Stomach (tissue), 4 donors: ENCODE results near the gene S100A2.

Source experiments
- EP300 ChIP-seq: sonication (generic); formaldehyde crosslinking; IDR thresholded peaks from one replicate; pipeline ENCODE4 v1.6.1; 2017; ENCODE audit warnings: antibody characterized with exemption
- POLR2A ChIP-seq, 4 donors: fragments of 450-650 bp; IDR thresholded peaks; one replicate each; pipeline ENCODE4 v1.6.1; 2016; ENCODE audit warnings: antibody characterized with exemption in 4 of 4, control low read depth in 2 of 4, mild to moderate bottlenecking in 1 of 4, moderate library complexity in 1 of 4
- POLR2AphosphoS5 ChIP-seq, 3 donors: sonication (generic); formaldehyde crosslinking; IDR thresholded peaks; one replicate each; pipeline ENCODE4 v1.6.1; 2016; ENCODE audit warnings: antibody characterized with exemption in 3 of 3
- TF ChIP-seq, protein P1 (sequence below), 7 experiments: fragments of 450-650 bp in 4 of 7; fragments of 200-600 bp in 3 of 7; sonication (generic) in 3 of 7; IDR thresholded peaks; one replicate each; pipeline ENCODE4 v1.5.1; 2016 to 2019; ENCODE audit warnings: antibody characterized with exemption in 7 of 7, control low read depth in 2 of 7, mild to moderate bottlenecking in 1 of 7

DNA sequence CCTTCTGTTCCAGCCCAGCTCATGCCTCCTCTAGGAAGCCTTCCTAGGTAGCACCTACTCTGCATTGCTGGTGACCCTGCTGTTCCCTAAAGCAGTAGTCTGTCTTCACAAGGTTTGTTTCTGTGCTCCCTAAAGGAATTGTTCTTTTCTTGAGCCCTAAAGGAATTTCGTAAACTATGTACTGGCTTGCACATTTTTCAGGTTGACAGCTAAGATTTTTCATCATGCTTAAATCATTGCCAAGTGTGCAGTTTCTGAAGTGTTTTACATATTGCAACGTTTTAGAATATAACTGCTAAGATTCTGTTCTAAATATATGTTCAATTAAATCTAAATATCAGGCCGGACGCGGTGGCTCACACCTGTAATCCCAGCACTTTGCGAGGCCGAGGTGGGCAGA is 34.2 kb upstream of the S100A2 start:
- TF ChIP-seq, protein P1, sequence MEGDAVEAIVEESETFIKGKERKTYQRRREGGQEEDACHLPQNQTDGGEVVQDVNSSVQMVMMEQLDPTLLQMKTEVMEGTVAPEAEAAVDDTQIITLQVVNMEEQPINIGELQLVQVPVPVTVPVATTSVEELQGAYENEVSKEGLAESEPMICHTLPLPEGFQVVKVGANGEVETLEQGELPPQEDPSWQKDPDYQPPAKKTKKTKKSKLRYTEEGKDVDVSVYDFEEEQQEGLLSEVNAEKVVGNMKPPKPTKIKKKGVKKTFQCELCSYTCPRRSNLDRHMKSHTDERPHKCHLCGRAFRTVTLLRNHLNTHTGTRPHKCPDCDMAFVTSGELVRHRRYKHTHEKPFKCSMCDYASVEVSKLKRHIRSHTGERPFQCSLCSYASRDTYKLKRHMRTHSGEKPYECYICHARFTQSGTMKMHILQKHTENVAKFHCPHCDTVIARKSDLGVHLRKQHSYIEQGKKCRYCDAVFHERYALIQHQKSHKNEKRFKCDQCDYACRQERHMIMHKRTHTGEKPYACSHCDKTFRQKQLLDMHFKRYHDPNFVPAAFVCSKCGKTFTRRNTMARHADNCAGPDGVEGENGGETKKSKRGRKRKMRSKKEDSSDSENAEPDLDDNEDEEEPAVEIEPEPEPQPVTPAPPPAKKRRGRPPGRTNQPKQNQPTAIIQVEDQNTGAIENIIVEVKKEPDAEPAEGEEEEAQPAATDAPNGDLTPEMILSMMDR (IDR thresholded peaks at IDR 0.05): no peak
- TF ChIP-seq POLR2AphosphoS5 (IDR thresholded peaks at IDR 0.05) (no peak), POLR2A (IDR thresholded peaks at IDR 0.05) (no peak), EP300 (no peak)
